ENCODE results near the gene PLCZ1. TPM values are rescaled to one million over a fixed set of nuclear protein-coding genes. Genes with fewer than 3 reads are reported as not detected.

Gene PLCZ1, protein sequence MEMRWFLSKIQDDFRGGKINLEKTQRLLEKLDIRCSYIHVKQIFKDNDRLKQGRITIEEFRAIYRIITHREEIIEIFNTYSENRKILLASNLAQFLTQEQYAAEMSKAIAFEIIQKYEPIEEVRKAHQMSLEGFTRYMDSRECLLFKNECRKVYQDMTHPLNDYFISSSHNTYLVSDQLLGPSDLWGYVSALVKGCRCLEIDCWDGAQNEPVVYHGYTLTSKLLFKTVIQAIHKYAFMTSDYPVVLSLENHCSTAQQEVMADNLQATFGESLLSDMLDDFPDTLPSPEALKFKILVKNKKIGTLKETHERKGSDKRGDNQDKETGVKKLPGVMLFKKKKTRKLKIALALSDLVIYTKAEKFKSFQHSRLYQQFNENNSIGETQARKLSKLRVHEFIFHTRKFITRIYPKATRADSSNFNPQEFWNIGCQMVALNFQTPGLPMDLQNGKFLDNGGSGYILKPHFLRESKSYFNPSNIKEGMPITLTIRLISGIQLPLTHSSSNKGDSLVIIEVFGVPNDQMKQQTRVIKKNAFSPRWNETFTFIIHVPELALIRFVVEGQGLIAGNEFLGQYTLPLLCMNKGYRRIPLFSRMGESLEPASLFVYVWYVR
- total RNA-seq, result 0.57 TPM in 1 of 2 replicates, not detected in the other

GRCh38 chr12:18737819-18738218, at the start of gene PLCZ1, which contains the start of gene CAPZA3:
PLCZ1 (minus strand) TSS chr12:18738012; CDS start chr12:18737371, 641 bp downstream.
CAPZA3 (plus strand) TSS chr12:18738119; CDS start chr12:18738269, 150 bp downstream.

Other genes with a start within 250 kb of the PLCZ1 start
- not detected in 2 replicates for gene CAPZA3, start 107 bp upstream of the PLCZ1 start, total RNA-seq

Data from placental pericyte (primary cell).